ENCODE results near the gene MED16.

DNA sequence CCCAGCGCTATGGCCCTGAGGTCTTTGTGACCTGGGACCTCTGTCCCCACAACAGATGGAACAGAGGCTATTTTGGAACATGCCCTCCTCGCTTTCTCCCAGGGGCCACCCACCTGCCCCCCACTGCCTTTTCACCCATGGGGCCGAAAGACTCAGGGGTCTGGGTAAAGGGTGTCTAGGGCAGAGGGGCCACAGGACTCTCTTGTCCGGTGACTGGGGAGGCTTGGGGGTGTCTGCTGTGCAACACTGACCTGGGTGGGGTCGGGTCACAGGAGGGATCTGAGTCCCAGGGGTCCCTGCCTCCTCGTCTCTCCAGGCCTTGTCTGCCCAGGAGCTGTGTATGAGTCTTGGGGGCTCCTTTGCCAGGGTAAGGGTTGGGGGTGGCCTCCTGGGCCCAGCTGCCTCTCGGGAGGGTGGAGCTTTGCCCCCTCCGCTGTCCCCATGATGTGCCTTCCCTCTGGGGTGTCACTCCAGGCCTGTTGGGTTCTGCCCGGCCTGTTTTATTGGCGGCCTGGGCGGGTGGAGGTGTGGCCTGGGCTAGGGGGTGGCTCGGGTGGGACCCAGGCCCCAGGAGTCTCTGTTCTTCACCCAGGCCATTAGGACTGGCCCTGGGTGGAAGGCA lies 34.9 kb upstream of the MED16 start:
- no peak for TF ChIP-seq POLR2A (IDR thresholded peaks at IDR 0.05)
- TF ChIP-seq EP300 (IDR thresholded peaks at IDR 0.05): no peak
- TF ChIP-seq, protein P1, sequence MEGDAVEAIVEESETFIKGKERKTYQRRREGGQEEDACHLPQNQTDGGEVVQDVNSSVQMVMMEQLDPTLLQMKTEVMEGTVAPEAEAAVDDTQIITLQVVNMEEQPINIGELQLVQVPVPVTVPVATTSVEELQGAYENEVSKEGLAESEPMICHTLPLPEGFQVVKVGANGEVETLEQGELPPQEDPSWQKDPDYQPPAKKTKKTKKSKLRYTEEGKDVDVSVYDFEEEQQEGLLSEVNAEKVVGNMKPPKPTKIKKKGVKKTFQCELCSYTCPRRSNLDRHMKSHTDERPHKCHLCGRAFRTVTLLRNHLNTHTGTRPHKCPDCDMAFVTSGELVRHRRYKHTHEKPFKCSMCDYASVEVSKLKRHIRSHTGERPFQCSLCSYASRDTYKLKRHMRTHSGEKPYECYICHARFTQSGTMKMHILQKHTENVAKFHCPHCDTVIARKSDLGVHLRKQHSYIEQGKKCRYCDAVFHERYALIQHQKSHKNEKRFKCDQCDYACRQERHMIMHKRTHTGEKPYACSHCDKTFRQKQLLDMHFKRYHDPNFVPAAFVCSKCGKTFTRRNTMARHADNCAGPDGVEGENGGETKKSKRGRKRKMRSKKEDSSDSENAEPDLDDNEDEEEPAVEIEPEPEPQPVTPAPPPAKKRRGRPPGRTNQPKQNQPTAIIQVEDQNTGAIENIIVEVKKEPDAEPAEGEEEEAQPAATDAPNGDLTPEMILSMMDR (IDR thresholded peaks at IDR 0.05): no peak
